ENCODE data around the gene DNAJC7.
"Not testable (repeated sequence)": the region's sequence is repeated elsewhere in the genome, so short reads cannot be mapped to it uniquely, and the experiment has no call there.

DNAJC7 gene

DNA sequence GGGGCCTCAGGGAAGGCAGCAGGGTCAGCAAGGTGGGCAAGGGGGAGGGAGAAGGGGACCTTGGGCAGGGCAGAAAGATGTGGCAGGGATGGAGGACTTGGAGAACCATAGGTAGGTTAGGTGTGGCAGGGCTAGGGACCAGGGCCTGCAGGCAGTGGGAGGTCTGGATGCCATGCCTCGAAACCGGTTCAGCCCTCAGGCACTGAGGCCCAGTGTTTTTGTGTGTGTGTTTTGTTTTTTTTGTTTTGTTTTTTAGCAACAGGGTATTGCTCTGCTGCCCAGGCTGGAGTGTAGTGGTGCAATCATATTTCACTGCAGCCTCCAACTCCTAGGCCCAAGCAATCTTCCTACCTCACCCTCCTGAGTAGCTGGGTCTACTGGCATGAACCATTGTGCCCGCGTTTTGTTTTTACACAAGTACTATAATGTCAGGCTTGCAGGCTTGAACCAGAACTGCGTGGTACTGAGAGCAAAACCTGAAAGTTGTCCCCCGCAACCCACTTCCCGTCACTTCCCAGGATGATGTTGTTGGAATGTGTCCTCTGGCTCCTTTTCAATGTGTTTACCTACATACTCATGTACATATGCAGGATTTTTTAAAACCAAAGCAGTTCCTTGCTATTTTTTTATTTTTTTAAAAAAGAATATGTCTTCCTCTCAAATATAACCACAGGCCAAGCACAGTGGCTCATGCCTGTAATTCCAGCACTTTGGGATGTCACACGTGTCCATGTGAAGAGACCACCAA, 74.4 kb downstream of the DNAJC7 start:
- H3K4me1 ChIP-seq (ENCODE audit: control insufficient read depth, insufficient read depth, low read length, poor library complexity, severe bottlenecking), result no peaks in the 10 kb centered on the region
- no peak overlapping the region for H3K4me3 ChIP-seq (ENCODE audit: insufficient read depth, low read depth, low read length, poor library complexity, severe bottlenecking)
- H3K9me3 ChIP-seq (ENCODE audit: control insufficient read depth, low read length), result no peaks in the 10 kb centered on the region
- DNase-seq, result no peak
- H3K36me3 ChIP-seq (ENCODE audit: control insufficient read depth, insufficient read depth, low read length), result no peaks in the 10 kb centered on the region
- no peaks in the 10 kb centered on the region for H3K27me3 ChIP-seq (replicated peaks; ENCODE audit: control insufficient read depth, insufficient read depth, low read length, poor library complexity, severe bottlenecking)
- H3K27ac ChIP-seq (ENCODE audit: insufficient read depth, low read length, poor library complexity, severe bottlenecking), result no peak overlapping the region

DNA sequence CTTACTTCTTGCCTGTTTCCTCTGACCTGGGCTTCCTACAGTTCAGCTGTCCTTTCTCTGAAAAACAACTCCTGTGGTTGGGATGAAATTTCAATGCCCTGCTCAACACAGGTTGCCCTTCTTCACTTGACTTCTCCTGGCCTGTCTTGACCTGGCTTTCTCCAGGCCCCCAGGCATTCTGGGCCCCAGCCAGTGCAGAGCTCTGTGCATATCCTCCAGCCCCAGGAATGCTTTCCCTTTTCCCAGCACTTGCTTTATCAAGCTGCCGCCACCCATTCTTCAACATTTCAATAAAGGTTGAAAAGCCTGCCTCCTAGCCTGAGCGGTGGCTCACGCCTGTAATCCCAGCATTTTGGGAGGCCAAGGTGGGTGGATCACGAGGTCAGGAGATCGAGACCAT, 76.1 kb downstream of the DNAJC7 start:
- Histone ChIP-seq H3K36me3 (ENCODE audit: control insufficient read depth, insufficient read depth, low read length) (no peaks in the 10 kb centered on the region), H3K27me3 (replicated peaks; ENCODE audit: control insufficient read depth, insufficient read depth, low read length, poor library complexity, severe bottlenecking) (no peaks in the 10 kb centered on the region), H3K9me3 (ENCODE audit: control insufficient read depth, low read length) (no peaks in the 10 kb centered on the region), H3K4me3 (ENCODE audit: insufficient read depth, low read depth, low read length, poor library complexity, severe bottlenecking) (no peak overlapping the region), H3K27ac (ENCODE audit: insufficient read depth, low read length, poor library complexity, severe bottlenecking) (no peak overlapping the region), H3K4me1 (ENCODE audit: control insufficient read depth, insufficient read depth, low read length, poor library complexity, severe bottlenecking) (no peaks in the 10 kb centered on the region)
- no peak for DNase-seq

DNA sequence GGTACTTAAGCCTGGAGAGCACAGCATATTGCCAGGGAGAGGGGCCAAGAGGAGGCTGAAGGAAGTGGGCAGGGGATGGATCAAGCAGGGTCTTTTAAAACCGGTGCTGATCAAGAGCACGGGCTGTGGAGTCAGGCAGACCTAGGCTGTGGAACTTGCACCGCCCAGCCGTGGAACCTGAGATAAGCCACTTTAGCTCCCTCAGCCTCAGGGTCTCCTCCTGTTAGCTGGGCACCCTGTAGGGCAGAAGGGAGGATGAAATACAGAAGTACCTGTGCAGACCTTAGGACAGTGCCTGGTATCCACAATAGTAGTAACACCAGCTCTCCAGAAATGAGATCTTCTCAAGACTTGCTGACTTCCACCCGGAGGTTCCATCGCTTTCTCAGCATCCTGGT, 77.5 kb downstream of the DNAJC7 start:
- no peak overlapping the region for H3K27ac ChIP-seq (ENCODE audit: insufficient read depth, low read length, poor library complexity, severe bottlenecking)
- H3K4me3 ChIP-seq (ENCODE audit: insufficient read depth, low read depth, low read length, poor library complexity, severe bottlenecking), result no peak overlapping the region
- H3K9me3 ChIP-seq (ENCODE audit: control insufficient read depth, low read length), result no peaks in the 10 kb centered on the region
- DNase-seq, result no peak
- no peaks in the 10 kb centered on the region for H3K4me1 ChIP-seq (ENCODE audit: control insufficient read depth, insufficient read depth, low read length, poor library complexity, severe bottlenecking)
- no peaks in the 10 kb centered on the region for H3K27me3 ChIP-seq (replicated peaks; ENCODE audit: control insufficient read depth, insufficient read depth, low read length, poor library complexity, severe bottlenecking)
- H3K36me3 ChIP-seq (ENCODE audit: control insufficient read depth, insufficient read depth, low read length), result no peaks in the 10 kb centered on the region

DNA sequence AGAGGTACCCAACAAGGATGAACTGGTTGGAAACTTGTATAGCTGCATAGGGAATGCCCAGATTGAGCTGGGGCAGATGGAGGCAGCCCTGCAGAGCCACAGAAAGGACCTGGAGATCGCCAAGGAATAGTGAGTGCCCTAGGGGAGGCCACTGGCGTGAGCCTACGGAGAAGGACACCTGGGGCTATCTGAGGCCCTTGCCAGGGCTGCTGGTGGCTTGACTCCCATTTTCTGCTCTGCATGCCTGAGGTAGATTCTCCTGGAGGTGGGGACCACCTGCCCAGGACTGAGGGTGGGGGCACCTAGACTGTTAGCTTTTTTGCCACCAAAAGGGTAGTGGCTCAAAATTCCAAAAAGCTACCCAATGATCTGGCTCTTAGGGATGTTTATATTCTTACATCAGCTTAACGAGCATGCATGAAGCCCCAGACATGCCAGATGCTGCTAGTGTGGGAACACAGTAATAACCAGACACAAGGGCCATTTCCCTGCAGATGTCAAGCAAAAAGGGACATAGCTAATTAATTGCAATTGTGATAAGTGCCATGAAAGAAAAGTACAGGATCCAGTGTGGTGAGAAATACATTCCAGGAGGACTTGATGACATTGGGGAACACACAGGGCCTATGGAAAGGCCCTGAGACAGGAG, 78.1 kb downstream of the DNAJC7 start:
- Histone ChIP-seq H3K4me1 (ENCODE audit: control insufficient read depth, insufficient read depth, low read length, poor library complexity, severe bottlenecking) (no peaks in the 10 kb centered on the region), H3K36me3 (ENCODE audit: control insufficient read depth, insufficient read depth, low read length) (no peaks in the 10 kb centered on the region), H3K9me3 (ENCODE audit: control insufficient read depth, low read length) (no peaks in the 10 kb centered on the region), H3K4me3 (ENCODE audit: insufficient read depth, low read depth, low read length, poor library complexity, severe bottlenecking) (no peak overlapping the region), H3K27me3 (replicated peaks; ENCODE audit: control insufficient read depth, insufficient read depth, low read length, poor library complexity, severe bottlenecking) (no peaks in the 10 kb centered on the region), H3K27ac (ENCODE audit: insufficient read depth, low read length, poor library complexity, severe bottlenecking) (no peak overlapping the region)
- DNase-seq, result no peak

DNA sequence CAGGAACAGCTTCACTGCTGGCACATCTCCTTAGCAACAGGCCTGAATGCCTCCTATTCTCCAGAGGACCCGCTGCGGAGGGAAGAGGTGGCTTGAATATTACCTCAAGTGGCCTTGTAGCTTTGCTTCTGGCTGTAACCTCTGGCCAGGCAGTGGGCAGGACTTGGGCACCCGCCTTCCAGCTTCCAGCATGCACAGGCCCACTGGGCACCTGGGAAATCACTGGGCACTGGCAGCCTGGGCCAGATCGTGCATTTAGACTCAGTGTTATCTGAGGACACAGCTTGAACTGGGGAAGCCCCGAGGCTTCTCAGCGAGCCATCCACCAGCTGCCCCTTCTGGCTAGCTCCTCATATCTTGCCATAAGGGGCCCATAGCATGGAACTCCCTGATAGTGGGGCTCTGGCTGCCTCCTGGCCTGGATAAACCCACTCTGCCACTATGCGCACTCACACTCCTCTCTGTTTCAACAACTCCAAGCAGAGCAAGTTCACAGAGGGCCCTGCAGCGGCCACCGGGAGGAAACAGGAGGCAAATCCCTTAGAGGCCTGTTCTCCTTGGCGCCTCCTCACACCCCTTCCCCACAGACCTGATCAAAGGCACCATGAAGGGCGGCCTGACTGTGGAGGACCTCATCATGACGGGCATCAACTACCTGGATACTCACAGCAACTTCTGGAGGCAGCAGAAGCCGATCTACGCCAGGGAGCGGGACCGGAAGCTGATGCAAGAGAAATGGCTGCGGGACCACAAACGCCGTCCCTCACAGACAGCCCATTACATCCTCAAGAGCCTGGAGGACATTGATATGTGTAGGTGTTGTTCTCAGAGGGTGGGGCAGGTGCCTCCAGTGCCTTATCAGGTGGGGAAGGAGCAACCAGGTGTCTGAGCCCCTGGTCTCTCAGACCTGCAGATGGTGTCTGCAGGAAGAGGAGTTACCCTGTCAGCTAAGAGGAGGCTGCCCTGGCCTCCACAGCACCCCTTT, 79.0 kb downstream of the DNAJC7 start:
- no peaks in the 10 kb centered on the region for H3K27me3 ChIP-seq (replicated peaks; ENCODE audit: control insufficient read depth, insufficient read depth, low read length, poor library complexity, severe bottlenecking)
- no peaks in the 10 kb centered on the region for H3K36me3 ChIP-seq (ENCODE audit: control insufficient read depth, insufficient read depth, low read length)
- DNase-seq, result no peak
- H3K9me3 ChIP-seq (ENCODE audit: control insufficient read depth, low read length), result no peaks in the 10 kb centered on the region
- no peak overlapping the region for H3K4me3 ChIP-seq (ENCODE audit: insufficient read depth, low read depth, low read length, poor library complexity, severe bottlenecking)
- H3K27ac ChIP-seq (ENCODE audit: insufficient read depth, low read length, poor library complexity, severe bottlenecking), result no peak overlapping the region
- no peaks in the 10 kb centered on the region for H3K4me1 ChIP-seq (ENCODE audit: control insufficient read depth, insufficient read depth, low read length, poor library complexity, severe bottlenecking)

DNA sequence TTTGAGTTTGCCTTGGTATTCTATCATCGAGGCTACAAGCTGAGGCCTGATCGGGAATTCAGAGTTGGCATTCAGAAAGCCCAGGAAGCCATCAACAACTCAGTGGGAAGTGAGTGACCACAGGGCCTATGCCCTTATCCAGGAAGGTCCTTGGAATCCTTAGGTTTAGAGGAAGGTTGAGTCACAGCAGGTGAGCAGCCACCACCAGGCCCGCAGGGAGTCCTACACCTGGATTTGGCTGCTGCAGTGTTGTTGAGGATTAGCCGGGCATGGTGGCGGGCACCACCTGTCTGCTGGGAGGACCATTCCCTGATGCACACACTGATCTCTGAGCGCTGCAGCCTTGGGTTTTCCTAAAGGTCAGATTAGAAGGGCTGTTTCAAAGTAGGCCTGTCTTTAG, 81.6 kb downstream of the DNAJC7 start:
- DNase-seq, result no peak
- H3K36me3 ChIP-seq (ENCODE audit: control insufficient read depth, insufficient read depth, low read length), result no peaks in the 10 kb centered on the region
- H3K9me3 ChIP-seq (ENCODE audit: control insufficient read depth, low read length), result no peaks in the 10 kb centered on the region
- no peaks in the 10 kb centered on the region for H3K4me1 ChIP-seq (ENCODE audit: control insufficient read depth, insufficient read depth, low read length, poor library complexity, severe bottlenecking)
- no peaks in the 10 kb centered on the region for H3K27me3 ChIP-seq (replicated peaks; ENCODE audit: control insufficient read depth, insufficient read depth, low read length, poor library complexity, severe bottlenecking)
- no peak overlapping the region for H3K27ac ChIP-seq (ENCODE audit: insufficient read depth, low read length, poor library complexity, severe bottlenecking)
- no peak overlapping the region for H3K4me3 ChIP-seq (ENCODE audit: insufficient read depth, low read depth, low read length, poor library complexity, severe bottlenecking)

DNA sequence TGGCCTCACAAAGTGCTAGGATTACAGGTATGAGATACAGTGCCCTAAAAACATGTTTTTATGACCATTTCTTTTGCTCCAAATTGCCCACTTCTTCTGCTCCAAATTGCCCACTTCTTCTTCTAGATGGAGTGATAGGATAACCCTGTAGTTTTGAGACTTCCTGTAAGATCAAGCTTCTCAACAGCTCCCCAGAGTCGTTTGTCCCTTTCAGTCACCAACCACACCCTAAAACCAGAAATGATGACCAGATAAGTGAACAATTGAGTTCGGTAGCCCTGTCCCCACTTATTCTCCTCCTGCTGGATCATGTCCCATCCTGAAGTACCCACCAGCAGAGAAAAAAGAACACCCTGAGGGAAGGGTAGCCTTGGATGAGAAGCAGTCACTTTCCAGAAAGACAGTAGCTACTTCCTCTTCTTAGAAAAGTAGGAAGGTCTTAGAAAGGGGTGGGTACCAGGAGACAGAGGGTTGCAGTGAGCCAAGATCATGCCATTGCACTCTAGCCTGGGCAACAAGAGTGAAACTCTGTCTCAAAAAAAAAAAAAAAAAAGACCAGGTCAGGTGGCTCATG, 84.3 kb downstream of the DNAJC7 start:
- DNase-seq, result no peak

DNA sequence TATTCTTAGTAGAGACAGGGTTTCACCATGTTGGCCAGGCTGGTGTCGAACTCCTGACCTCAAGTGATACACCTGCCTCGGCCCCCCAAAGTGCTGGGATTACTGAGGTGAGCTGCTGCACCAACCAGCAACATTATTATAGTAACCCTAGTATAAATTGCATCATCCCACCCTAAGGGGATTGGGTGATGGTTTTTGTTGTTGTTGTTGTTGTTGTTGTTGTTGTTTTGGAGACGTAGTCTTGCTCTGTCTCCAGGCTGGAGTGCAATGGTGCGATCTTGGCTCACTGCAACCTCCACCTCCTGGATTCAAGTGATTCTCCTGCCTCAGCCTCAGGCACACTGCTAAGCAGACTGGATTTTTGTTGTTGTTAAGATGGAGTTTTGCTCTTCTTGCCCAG, 85.5 kb downstream of the DNAJC7 start:
- not testable (repeated sequence) for H3K9me3 ChIP-seq (ENCODE audit: control insufficient read depth, low read length); H3K4me1 ChIP-seq (ENCODE audit: control insufficient read depth, insufficient read depth, low read length, poor library complexity, severe bottlenecking); H3K36me3 ChIP-seq (ENCODE audit: control insufficient read depth, insufficient read depth, low read length); H3K27ac ChIP-seq (ENCODE audit: insufficient read depth, low read length, poor library complexity, severe bottlenecking); H3K4me3 ChIP-seq (ENCODE audit: insufficient read depth, low read depth, low read length, poor library complexity, severe bottlenecking); DNase-seq; H3K27me3 ChIP-seq (replicated peaks; ENCODE audit: control insufficient read depth, insufficient read depth, low read length, poor library complexity, severe bottlenecking)

More for the DNA sequence above, 84.3 kb downstream of the DNAJC7 start:
- Histone ChIP-seq H3K9me3 (ENCODE audit: control insufficient read depth, low read length) (no peaks in the 10 kb centered on the region), H3K4me3 (ENCODE audit: insufficient read depth, low read depth, low read length, poor library complexity, severe bottlenecking) (no peak overlapping the region), H3K36me3 (ENCODE audit: control insufficient read depth, insufficient read depth, low read length) (no peaks in the 10 kb centered on the region), H3K27me3 (replicated peaks; ENCODE audit: control insufficient read depth, insufficient read depth, low read length, poor library complexity, severe bottlenecking) (no peaks in the 10 kb centered on the region), H3K4me1 (ENCODE audit: control insufficient read depth, insufficient read depth, low read length, poor library complexity, severe bottlenecking) (peaks cover 5% of the 10 kb centered on the region), H3K27ac (ENCODE audit: insufficient read depth, low read length, poor library complexity, severe bottlenecking) (no peak overlapping the region)

DNA sequence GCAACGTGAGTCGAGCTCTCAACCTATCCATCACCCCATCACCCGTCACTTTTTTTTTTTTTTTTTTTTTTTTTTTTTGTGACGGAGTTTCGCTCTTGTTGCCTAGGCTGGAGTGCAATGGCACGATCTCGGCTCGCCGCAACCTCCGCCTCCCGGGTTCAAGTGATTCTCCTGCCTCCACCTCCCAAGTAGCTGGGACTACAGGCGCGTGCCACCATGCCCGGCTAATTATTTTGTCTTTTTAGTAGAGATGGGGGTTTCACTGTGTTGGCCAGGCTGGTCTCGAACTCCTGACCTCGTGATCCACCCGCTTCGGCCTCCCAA, 86.4 kb downstream of the DNAJC7 start:
- peak overlapping the region; percentile 54 for H3K4me3 ChIP-seq (ENCODE audit: insufficient read depth, low read depth, low read length, poor library complexity, severe bottlenecking)
- H3K27ac ChIP-seq (ENCODE audit: insufficient read depth, low read length, poor library complexity, severe bottlenecking), result peak overlapping the region; percentile 84
- not testable (repeated sequence) for H3K36me3 ChIP-seq (ENCODE audit: control insufficient read depth, insufficient read depth, low read length); DNase-seq; H3K4me1 ChIP-seq (ENCODE audit: control insufficient read depth, insufficient read depth, low read length, poor library complexity, severe bottlenecking); H3K9me3 ChIP-seq (ENCODE audit: control insufficient read depth, low read length); H3K27me3 ChIP-seq (replicated peaks; ENCODE audit: control insufficient read depth, insufficient read depth, low read length, poor library complexity, severe bottlenecking)
